Neural crest cell (in vitro differentiated cells): ENCODE data around the gene PLAAT2. TPM values are rescaled to one million over a fixed set of nuclear protein-coding genes. Genes with fewer than 3 reads are reported as not detected.

Experiments
- DNase-seq: peaks from one replicate; pipeline ENCODE4 v3.0.0; 2021; ENCODE audit warnings: low read depth, mixed read lengths, low spot score
- H3K27ac Mint-ChIP-seq: one replicate; pipeline ENCODE4 v1.8.0; 2021; ENCODE audit warnings: mild to moderate bottlenecking, mixed read lengths; ENCODE audit not compliant: unreplicated experiment
- H3K27me3 Mint-ChIP-seq: 2 replicates; pipeline ENCODE4 v1.8.0; 2021; ENCODE audit warnings: low read depth, mild to moderate bottlenecking, mixed read lengths
- H3K36me3 Mint-ChIP-seq: 2 replicates; pipeline ENCODE4 v1.8.0; 2021; ENCODE audit warnings: low read depth, mild to moderate bottlenecking, mixed read lengths
- H3K4me1 Mint-ChIP-seq: 2 replicates; pipeline ENCODE4 v1.8.0; 2021; ENCODE audit warnings: mixed read lengths
- H3K4me3 Mint-ChIP-seq: one replicate; pipeline ENCODE4 v1.8.0; 2021; ENCODE audit warnings: mild to moderate bottlenecking, mixed read lengths
- H3K9me3 Mint-ChIP-seq: 2 replicates; pipeline ENCODE4 v1.8.0; 2021; ENCODE audit warnings: mixed read lengths
- long read RNA-seq: library from polyadenylated mRNA; unstranded; transcript quantifications from one replicate; pipeline ENCODE4 v2.0.0, GENCODE V29; 2020
- total RNA-seq: library from RNA; stranded (reverse); gene quantifications from 2 replicates; pipeline ENCODE4 v1.2.1, GENCODE V29; 2021
- TF ChIP-seq, protein P1 (sequence below): fragments of 200-600 bp; sonication (generic); conservative IDR thresholded peaks from 2 replicates; pipeline ENCODE4 v1.5.0; 2021; ENCODE audit warnings: antibody characterized with exemption, mild to moderate bottlenecking

The PLAAT2 gene
- not detected in 2 replicates for total RNA-seq
- long read RNA-seq: 0 reads

GRCh38 chr11:63563201-63564055 lies at the start of gene PLAAT2:
TSS of gene PLAAT2 (minus strand) at chr11:63563379. CDS start at chr11:63563324, 55 bp downstream.
- Mint-ChIP-seq H3K27ac (no peak within 1 kb of the TSS), H3K4me3 (no peak within 1 kb of the TSS), H3K36me3 (no peaks in the 10 kb centered on the region), H3K4me1 (peaks cover 13% of the 10 kb centered on the region), H3K27me3 (no peaks in the 10 kb centered on the region), H3K9me3 (no peaks in the 10 kb centered on the region)
- DNase-seq: no peak
- TF ChIP-seq, protein P1, sequence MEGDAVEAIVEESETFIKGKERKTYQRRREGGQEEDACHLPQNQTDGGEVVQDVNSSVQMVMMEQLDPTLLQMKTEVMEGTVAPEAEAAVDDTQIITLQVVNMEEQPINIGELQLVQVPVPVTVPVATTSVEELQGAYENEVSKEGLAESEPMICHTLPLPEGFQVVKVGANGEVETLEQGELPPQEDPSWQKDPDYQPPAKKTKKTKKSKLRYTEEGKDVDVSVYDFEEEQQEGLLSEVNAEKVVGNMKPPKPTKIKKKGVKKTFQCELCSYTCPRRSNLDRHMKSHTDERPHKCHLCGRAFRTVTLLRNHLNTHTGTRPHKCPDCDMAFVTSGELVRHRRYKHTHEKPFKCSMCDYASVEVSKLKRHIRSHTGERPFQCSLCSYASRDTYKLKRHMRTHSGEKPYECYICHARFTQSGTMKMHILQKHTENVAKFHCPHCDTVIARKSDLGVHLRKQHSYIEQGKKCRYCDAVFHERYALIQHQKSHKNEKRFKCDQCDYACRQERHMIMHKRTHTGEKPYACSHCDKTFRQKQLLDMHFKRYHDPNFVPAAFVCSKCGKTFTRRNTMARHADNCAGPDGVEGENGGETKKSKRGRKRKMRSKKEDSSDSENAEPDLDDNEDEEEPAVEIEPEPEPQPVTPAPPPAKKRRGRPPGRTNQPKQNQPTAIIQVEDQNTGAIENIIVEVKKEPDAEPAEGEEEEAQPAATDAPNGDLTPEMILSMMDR: no peak

- Mint-ChIP-seq H3K27me3 (peaks cover 71% of the 10 kb centered on the region), H3K4me3 (no peak overlapping the region), H3K36me3 (no peaks in the 10 kb centered on the region), H3K4me1 (peaks cover 22% of the 10 kb centered on the region), H3K9me3 (no peaks in the 10 kb centered on the region), H3K27ac (no peak overlapping the region)
- no peak for DNase-seq
- TF ChIP-seq, protein P1: no peak
Observed at GRCh38 chr11:63612181-63612580, 49.0 kb upstream of the PLAAT2 start.

DNA sequence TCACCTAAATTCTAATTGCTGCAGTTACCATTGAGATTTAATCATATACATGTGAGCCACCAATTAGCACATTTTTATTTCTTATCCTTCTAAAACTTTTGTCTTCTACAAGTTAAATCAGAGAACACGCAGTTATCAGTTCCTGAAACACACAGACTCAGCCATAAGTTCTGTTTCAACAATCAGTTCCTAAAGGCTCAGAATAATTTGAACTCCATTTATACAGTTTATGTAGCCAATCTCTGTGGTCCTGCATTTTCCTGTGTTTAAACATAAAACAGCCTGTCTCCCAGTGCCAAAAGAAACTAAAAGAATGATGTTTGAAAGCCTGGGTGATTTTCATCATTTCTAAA lies 48.2 kb upstream of the PLAAT2 start:
- TF ChIP-seq, protein P1: no peak
- Mint-ChIP-seq H3K4me3 (no peak overlapping the region), H3K4me1 (peaks cover 22% of the 10 kb centered on the region), H3K36me3 (no peaks in the 10 kb centered on the region), H3K9me3 (no peaks in the 10 kb centered on the region), H3K27ac (no peak overlapping the region), H3K27me3 (peaks cover 74% of the 10 kb centered on the region)
- no peak for DNase-seq

- Mint-ChIP-seq H3K4me1 (peaks cover 22% of the 10 kb centered on the region), H3K27me3 (peaks cover 69% of the 10 kb centered on the region), H3K4me3 (peak overlapping the region; percentile 28), H3K9me3 (no peaks in the 10 kb centered on the region), H3K36me3 (no peaks in the 10 kb centered on the region), H3K27ac (no peak overlapping the region)
- TF ChIP-seq, protein P1: no peak
- no peak for DNase-seq
Observed at GRCh38 chr11:63610604-63611394, 47.6 kb upstream of the PLAAT2 start.

DNA sequence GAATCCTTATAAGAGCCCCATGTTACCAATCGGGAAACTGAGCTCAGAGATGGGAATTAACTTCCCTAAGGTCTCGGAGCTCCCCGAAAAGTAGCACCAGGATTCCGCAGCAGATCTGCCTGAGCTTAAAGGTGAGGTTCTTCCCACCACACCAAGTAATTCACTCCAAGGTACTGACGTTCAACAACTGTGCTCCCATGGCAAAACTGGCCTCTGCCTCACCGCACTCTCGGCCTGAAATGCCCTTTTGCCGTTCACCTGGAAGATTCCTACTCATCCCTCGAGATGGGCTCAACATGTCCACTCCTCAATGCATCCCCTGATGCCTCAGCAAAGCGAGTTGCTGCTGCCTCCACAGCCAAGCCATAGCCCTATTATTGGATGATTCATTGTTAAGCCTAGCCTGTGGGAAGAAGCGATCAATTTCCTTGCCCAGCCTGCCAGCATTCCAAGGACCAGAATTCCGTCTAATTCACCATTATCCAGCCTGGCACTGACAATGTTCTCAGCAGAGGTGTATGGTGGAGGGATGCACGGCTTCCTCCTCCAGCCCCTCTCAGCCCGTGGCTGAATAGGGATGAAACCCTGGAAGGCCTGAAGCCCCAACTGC lies 46.9 kb upstream of the PLAAT2 start:
- TF ChIP-seq, protein P1: no peak
- H3K4me3 Mint-ChIP-seq: peak overlapping the region; percentile 28
- H3K4me1 Mint-ChIP-seq: peaks cover 22% of the 10 kb centered on the region
- no peaks in the 10 kb centered on the region for H3K9me3 Mint-ChIP-seq
- no peak for DNase-seq
- H3K27ac Mint-ChIP-seq: no peak overlapping the region
- H3K27me3 Mint-ChIP-seq: peaks cover 69% of the 10 kb centered on the region
- no peaks in the 10 kb centered on the region for H3K36me3 Mint-ChIP-seq
